CD14-positive monocyte (primary cell): ENCODE results near the gene CPA4. TPM values are rescaled to one million over a fixed set of nuclear protein-coding genes. Genes with fewer than 3 reads are reported as not detected.

Experiments
- DNase-seq, 3 donors: peaks; one replicate each; pipeline ENCODE4 v3.0.0-alpha.2; 2011 to 2022
- H2AFZ ChIP-seq: 2 replicates; pipeline ENCODE4 v1.6.0; 2012; ENCODE audit warnings: mild to moderate bottlenecking, low read depth, low read length, inconsistent platforms; ENCODE audit not compliant: insufficient read depth, poor library complexity, severe bottlenecking
- H3K27ac ChIP-seq, 2 donors: 1 replicate in 1 of 2; 2 replicates in 1 of 2; pipeline ENCODE4 v1.5.1; 2012 to 2013; ENCODE audit warnings: low read length in 2 of 2, control low read depth in 1 of 2, inconsistent platforms in 1 of 2, low read depth in 1 of 2, mild to moderate bottlenecking in 1 of 2
- H3K27me3 ChIP-seq, 2 donors: one replicate each; pipeline versions ENCODE4 v1.6.0 to v1.6.1; 2011 to 2013; ENCODE audit warnings: low read length in 2 of 2; ENCODE audit not compliant: control insufficient read depth in 2 of 2, insufficient read depth in 2 of 2
- H3K36me3 ChIP-seq, 2 donors: replicated peaks in 1 of 2; 1 replicate in 1 of 2; 2 replicates in 1 of 2; pipeline versions ENCODE4 v1.5.1 to v1.6.1; 2012 to 2013; ENCODE audit warnings: low read length in 2 of 2, control low read depth in 1 of 2, inconsistent platforms in 1 of 2, mild to moderate bottlenecking in 1 of 2; ENCODE audit not compliant: insufficient read depth in 2 of 2, control insufficient read depth in 1 of 2
- H3K4me1 ChIP-seq, 2 donors: 1 replicate in 1 of 2; 2 replicates in 1 of 2; pipeline versions ENCODE4 v1.5.1 to v1.6.1; 2012 to 2013; ENCODE audit warnings: low read length in 2 of 2, control low read depth in 1 of 2, inconsistent platforms in 1 of 2, mild to moderate bottlenecking in 1 of 2, moderate library complexity in 1 of 2; ENCODE audit not compliant: insufficient read depth in 2 of 2, control insufficient read depth in 1 of 2
- H3K4me2 ChIP-seq: replicated peaks from 2 replicates; pipeline ENCODE3; 2012; ENCODE audit warnings: low read length, moderate library complexity, mild to moderate bottlenecking; ENCODE audit not compliant: poor library complexity, severe bottlenecking; ENCODE audit errors: extremely low read depth
- H3K4me3 ChIP-seq, 3 experiments: fragments of 200-600 bp in 1 of 3; sonication (generic) in 1 of 3; replicated peaks in 1 of 3; 1 replicate in 2 of 3; 2 replicates in 1 of 3; pipeline ENCODE4 v1.5.1; 2011 to 2013; ENCODE audit warnings: low read length in 3 of 3, mild to moderate bottlenecking in 3 of 3, control low read depth in 2 of 3, low read depth in 2 of 3, inconsistent platforms in 1 of 3, moderate library complexity in 1 of 3
- H3K79me2 ChIP-seq: 2 replicates; pipeline ENCODE4 v1.6.0; 2012; ENCODE audit warnings: mild to moderate bottlenecking, control low read depth, inconsistent platforms, low read length, moderate library complexity; ENCODE audit not compliant: insufficient read depth
- H3K9ac ChIP-seq: 2 replicates; pipeline ENCODE4 v1.6.0; 2017; ENCODE audit warnings: low read length, mild to moderate bottlenecking; ENCODE audit not compliant: insufficient read depth, poor library complexity, severe bottlenecking
- H3K9me3 ChIP-seq, 2 donors: replicated peaks in 1 of 2; 1 replicate in 1 of 2; 2 replicates in 1 of 2; pipeline versions ENCODE4 v1.5.1 to v1.6.1; 2012 to 2013; ENCODE audit warnings: low read length in 2 of 2, control low read depth in 1 of 2; ENCODE audit not compliant: control insufficient read depth in 1 of 2, insufficient read depth in 1 of 2
- H4K20me1 ChIP-seq: 2 replicates; pipeline ENCODE4 v1.6.0; 2012; ENCODE audit warnings: mild to moderate bottlenecking, low read length, control low read depth, moderate library complexity; ENCODE audit not compliant: insufficient read depth
- H3K27ac Mint-ChIP-seq, 7 donors: one replicate each; pipeline ENCODE4 v1.8.0; 2020; ENCODE audit warnings: mild to moderate bottlenecking in 7 of 7, mixed read lengths in 7 of 7, moderate library complexity in 6 of 7, inconsistent platforms in 2 of 7
- H3K27me3 Mint-ChIP-seq, 3 donors: one replicate each; pipeline ENCODE4 v1.8.0; 2021 to 2022; ENCODE audit warnings: low read depth in 3 of 3, mild to moderate bottlenecking in 3 of 3, mixed read lengths in 3 of 3, moderate library complexity in 3 of 3, inconsistent platforms in 1 of 3
- H3K36me3 Mint-ChIP-seq, 2 donors: one replicate each; pipeline ENCODE4 v1.8.0; 2020; ENCODE audit warnings: mixed read lengths in 2 of 2, inconsistent platforms in 1 of 2, mild to moderate bottlenecking in 1 of 2
- H3K4me1 Mint-ChIP-seq: one replicate; pipeline ENCODE4 v1.8.0; 2020; ENCODE audit warnings: mild to moderate bottlenecking, mixed read lengths
- H3K4me3 Mint-ChIP-seq, 2 donors: one replicate each; pipeline ENCODE4 v1.8.0; 2020; ENCODE audit warnings: mild to moderate bottlenecking in 2 of 2, mixed read lengths in 2 of 2, moderate library complexity in 1 of 2
- H3K9me3 Mint-ChIP-seq, 7 donors: one replicate each; pipeline ENCODE4 v1.8.0; 2020 to 2022; ENCODE audit warnings: mixed read lengths in 7 of 7, mild to moderate bottlenecking in 6 of 7, moderate library complexity in 6 of 7, inconsistent platforms in 2 of 7
- WGBS: methylation state at CpG from one replicate; pipeline ENCODE4 v1.1.5; 2013; ENCODE audit warnings: missing lambda C conversion rate; ENCODE audit not compliant: insufficient coverage; 5-methylcytosine and 5-hydroxymethylcytosine counted together
- intact Hi-C, 2 donors: fragments of 100-400 bp; cut with micrococcal nuclease; formaldehyde crosslinking; loops; one replicate each; pipeline versions ENCODE4 v1.15.0 to v1.15.1; 2023
- polyA plus RNA-seq, 3 donors: library from polyadenylated mRNA; depleted of rRNA in 1 of 3; unstranded in 2 of 3; stranded (reverse) in 1 of 3; fragments of 300-500 nt in 2 of 3; fragments of >200 nt in 1 of 3; fragmentation: Illumina TruSeq in 2 of 3; gene quantifications; 1 replicate in 2 of 3; 2 replicates in 1 of 3; pipeline ENCODE4 v1.2.3, GENCODE V29; 2012 to 2021
- TF ChIP-seq, protein P1 (sequence below): fragments of 200-600 bp; IDR thresholded peaks from one replicate; pipeline ENCODE4 v1.8.0; 2022; ENCODE audit warnings: antibody characterized with exemption, mild to moderate bottlenecking

Gene CPA4
- polyA plus RNA-seq, 3 donors, result not detected

DNA sequence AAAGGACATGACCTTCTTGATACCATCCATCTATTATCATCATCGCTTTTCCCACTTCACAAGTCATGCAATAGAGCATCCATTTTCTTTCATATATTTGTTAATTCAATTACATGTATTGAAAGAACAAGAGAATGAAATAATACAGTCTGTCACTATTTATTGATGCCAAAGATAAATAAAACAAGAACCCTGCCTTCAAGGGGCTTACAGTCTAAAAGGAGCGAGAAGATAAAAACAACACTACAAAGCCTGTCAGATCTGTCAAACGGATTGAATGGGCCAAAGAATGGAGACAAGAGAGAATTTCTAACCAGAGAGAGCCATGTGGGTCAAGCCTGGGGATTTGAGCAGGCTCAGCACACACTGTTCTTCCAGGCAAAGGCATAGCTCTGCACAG, 67.6 kb downstream of the CPA4 start:
- DNase-seq, result no peak
- intact Hi-C loops, result no loop called here
- Histone ChIP-seq H2AFZ (no peak overlapping the region), H3K79me2 (no peaks in the 10 kb centered on the region), H3K27me3 (no peaks in the 10 kb centered on the region), H3K4me2 (no peak overlapping the region), H3K4me3 (no peak overlapping the region), H3K27ac (no peak overlapping the region), H3K9me3 (peaks cover 20 to 26% of the 10 kb centered on the region in 2 donors), H3K4me1 (no peaks in the 10 kb centered on the region), H4K20me1 (no peaks in the 10 kb centered on the region), H3K36me3 (no peaks in the 10 kb centered on the region), H3K9ac (no peak overlapping the region)
- Mint-ChIP-seq H3K9me3 (peaks cover 8 to 27% (median 20%) of the 10 kb centered on the region in 7 donors), H3K4me1 (peaks cover 4% of the 10 kb centered on the region), H3K4me3 (no peak overlapping the region), H3K27me3 (no peaks in the 10 kb centered on the region), H3K36me3 (no peaks in the 10 kb centered on the region), H3K27ac (no peak overlapping the region)
- no CpG with 5 or more reads among the region's 3 CpGs for WGBS
- TF ChIP-seq, protein P1, sequence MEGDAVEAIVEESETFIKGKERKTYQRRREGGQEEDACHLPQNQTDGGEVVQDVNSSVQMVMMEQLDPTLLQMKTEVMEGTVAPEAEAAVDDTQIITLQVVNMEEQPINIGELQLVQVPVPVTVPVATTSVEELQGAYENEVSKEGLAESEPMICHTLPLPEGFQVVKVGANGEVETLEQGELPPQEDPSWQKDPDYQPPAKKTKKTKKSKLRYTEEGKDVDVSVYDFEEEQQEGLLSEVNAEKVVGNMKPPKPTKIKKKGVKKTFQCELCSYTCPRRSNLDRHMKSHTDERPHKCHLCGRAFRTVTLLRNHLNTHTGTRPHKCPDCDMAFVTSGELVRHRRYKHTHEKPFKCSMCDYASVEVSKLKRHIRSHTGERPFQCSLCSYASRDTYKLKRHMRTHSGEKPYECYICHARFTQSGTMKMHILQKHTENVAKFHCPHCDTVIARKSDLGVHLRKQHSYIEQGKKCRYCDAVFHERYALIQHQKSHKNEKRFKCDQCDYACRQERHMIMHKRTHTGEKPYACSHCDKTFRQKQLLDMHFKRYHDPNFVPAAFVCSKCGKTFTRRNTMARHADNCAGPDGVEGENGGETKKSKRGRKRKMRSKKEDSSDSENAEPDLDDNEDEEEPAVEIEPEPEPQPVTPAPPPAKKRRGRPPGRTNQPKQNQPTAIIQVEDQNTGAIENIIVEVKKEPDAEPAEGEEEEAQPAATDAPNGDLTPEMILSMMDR, result no peak

DNA sequence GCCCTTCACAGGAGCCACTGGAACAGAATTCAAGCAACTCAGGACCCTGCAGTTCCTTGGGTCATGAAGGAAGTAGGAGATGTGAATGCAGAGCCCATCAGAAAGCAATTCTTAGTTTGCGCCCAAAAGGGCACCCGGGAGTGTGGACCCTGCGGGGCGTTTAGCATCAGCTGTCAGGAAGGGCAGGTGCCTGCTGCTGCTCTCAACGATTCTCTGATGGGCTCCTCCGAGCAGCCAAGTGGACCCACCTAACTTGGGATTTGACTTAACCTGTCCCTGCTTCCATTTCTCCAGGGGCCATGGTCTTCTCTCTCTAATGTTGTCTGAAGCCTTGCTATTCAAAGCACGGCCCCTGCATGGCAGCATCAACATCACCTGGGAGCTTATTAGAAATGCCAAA, 68.7 kb downstream of the CPA4 start:
- no peak overlapping the region for H3K27ac ChIP-seq
- Mint-ChIP-seq H3K27me3 (peaks cover 2% of the 10 kb centered on the region in 3 donors), H3K27ac (no peak overlapping the region), H3K4me1 (peaks cover 4% of the 10 kb centered on the region), H3K4me3 (no peak overlapping the region), H3K36me3 (no peaks in the 10 kb centered on the region), H3K9me3 (peaks cover 8 to 27% (median 20%) of the 10 kb centered on the region in 7 donors)
- DNase-seq, result no peak
- 100% methylated on average over 6 of the region's 7 CpGs for WGBS
- H3K9me3 ChIP-seq, result peaks cover 20 to 26% of the 10 kb centered on the region in 2 donors
- no peaks in the 10 kb centered on the region for H3K4me1 ChIP-seq
- TF ChIP-seq, protein P1, result no peak
- H3K4me2 ChIP-seq, result no peak overlapping the region
- H3K79me2 ChIP-seq, result no peaks in the 10 kb centered on the region
- intact Hi-C loops, result no loop called here
- no peak overlapping the region for H3K4me3 ChIP-seq
- no peaks in the 10 kb centered on the region for H4K20me1 ChIP-seq
- H3K9ac ChIP-seq, result no peak overlapping the region
- no peaks in the 10 kb centered on the region for H3K36me3 ChIP-seq
- no peak overlapping the region for H2AFZ ChIP-seq
- H3K27me3 ChIP-seq, result no peaks in the 10 kb centered on the region
